AG09309 (cell line): ENCODE results near the gene MED13.

Source experiments
- DNase-seq: peaks from one replicate; pipeline ENCODE4 v3.0.0-alpha.2; 2010; ENCODE audit warnings: low read depth
- H3K4me3 ChIP-seq: 2 replicates; pipeline ENCODE4 v1.5.1; 2011; ENCODE audit warnings: mild to moderate bottlenecking, low read depth, low read length, moderate library complexity; ENCODE audit not compliant: control insufficient read depth
- TF ChIP-seq, protein P1 (sequence below): IDR thresholded peaks from 2 replicates; pipeline ENCODE4 v1.5.1; 2011; ENCODE audit warnings: mild to moderate bottlenecking, low read depth, low read length, inconsistent platforms; ENCODE audit not compliant: insufficient read depth, control insufficient read depth; ENCODE audit errors: missing control alignments

Gene MED13

DNA sequence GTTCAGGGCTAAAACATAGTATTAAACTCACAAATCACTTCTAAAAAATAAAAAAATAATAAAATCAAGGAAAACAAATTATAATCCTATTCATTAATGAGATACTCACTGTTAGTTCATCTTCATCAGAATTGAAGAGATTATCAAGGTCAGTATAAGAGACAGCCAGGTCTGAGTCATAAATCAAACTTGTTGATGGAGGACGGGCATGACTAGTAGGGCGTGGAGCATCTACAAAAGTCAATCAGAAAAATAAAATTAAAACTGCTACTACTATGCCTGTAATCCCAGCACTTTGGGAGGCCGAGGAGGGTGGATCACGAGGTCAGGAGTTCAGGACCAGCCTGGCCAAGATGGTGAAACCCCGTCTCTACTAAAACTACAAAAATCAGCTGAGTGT lies 78.2 kb downstream of the MED13 start:
- TF ChIP-seq, protein P1, sequence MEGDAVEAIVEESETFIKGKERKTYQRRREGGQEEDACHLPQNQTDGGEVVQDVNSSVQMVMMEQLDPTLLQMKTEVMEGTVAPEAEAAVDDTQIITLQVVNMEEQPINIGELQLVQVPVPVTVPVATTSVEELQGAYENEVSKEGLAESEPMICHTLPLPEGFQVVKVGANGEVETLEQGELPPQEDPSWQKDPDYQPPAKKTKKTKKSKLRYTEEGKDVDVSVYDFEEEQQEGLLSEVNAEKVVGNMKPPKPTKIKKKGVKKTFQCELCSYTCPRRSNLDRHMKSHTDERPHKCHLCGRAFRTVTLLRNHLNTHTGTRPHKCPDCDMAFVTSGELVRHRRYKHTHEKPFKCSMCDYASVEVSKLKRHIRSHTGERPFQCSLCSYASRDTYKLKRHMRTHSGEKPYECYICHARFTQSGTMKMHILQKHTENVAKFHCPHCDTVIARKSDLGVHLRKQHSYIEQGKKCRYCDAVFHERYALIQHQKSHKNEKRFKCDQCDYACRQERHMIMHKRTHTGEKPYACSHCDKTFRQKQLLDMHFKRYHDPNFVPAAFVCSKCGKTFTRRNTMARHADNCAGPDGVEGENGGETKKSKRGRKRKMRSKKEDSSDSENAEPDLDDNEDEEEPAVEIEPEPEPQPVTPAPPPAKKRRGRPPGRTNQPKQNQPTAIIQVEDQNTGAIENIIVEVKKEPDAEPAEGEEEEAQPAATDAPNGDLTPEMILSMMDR: no peak
- no peak overlapping the region for H3K4me3 ChIP-seq

DNA sequence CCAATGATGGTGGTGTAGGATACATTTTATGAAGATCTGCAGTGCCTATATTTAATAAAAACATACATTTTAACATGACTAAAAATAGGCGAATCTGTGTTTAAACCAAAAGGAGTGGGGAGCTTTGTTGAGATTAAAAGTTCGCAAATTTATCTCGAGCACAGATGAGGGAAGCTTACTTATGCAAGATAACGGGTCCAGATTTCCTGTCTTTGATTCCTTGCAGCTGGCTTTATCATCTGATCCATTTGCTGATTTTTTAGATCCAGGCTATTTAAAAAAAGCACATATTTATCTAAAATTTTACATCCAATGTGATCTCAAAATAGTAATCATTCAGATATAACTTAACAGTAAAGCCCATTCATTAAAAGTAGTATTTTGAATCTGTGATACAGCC lies 80.3 kb downstream of the MED13 start:
- no peak for DNase-seq
- no peak overlapping the region for H3K4me3 ChIP-seq
- TF ChIP-seq, protein P1: no peak

More for the DNA sequence above, 78.2 kb downstream of the MED13 start:
- DNase-seq: no peak

GRCh38 chr17:61981323-61981722 lies 83.8 kb downstream of the MED13 start:
- DNase-seq: no peak
- TF ChIP-seq, protein P1: no peak
- H3K4me3 ChIP-seq: no peak overlapping the region

DNA sequence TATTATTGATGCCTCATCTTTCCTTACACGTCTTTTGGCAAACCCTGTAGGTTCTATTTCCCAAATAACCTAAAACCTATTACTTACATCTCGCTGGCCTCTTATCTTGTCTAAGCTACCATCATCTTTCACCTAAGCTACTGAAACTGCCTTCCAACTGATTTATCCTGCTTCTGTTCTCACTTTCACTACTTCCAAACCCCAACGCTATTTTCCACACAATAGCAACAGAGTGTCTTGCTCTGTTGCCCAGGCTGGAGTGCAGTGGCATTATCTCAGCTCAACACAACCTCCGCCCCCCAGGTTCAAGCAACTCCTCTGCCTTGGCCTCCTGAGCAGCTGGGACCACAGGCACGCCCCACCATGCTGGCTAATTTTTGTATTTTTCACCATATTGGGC lies 84.5 kb downstream of the MED13 start:
- H3K4me3 ChIP-seq: no peak overlapping the region
- DNase-seq: no peak
- TF ChIP-seq, protein P1: no peak

GRCh38 chr17:61974115-61974514 lies 91.0 kb downstream of the MED13 start:
- DNase-seq: no peak
- TF ChIP-seq, protein P1: no peak
- H3K4me3 ChIP-seq: no peak overlapping the region

DNA sequence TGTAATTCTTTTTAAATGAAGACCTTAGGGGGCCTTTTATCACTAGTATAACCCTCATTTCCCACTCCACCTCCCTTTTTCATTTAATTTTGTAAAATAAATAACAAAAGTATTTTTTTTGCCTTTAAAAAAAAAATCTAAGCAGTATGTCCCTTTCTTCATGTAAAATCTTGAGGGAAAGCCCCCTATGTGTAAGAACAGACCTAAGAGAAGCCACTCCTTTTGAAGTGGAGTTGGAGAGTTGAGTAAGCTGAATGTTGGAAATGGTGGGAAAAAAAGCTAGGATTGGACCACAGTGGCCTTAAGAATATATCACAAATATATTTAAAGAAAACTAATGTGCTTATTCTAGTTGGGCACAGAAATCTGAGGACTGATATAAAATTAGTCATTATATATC lies 92.8 kb downstream of the MED13 start:
- H3K4me3 ChIP-seq: no peak overlapping the region
- TF ChIP-seq, protein P1: no peak
- no peak for DNase-seq

DNA sequence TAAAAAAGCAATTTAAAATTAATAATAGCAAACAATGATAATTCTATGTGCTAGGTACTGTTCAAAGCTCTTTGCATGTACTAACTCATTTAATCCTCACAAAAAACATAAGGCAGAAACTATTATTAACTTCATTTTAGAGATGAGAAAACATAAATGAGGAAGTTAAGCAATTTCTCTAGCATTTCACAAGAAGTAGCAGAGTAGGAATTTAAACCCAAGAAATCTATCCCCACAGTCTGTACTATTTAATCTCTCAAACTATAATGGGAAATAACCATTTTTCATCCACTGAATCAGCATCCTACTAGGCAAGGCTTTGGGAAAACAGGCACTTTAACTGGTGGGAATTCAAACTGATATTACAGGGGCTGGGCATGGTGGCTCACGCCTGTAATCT lies 95.0 kb downstream of the MED13 start:
- no peak for DNase-seq
- TF ChIP-seq, protein P1: no peak

More for the DNA sequence above, 95.0 kb downstream of the MED13 start:
- no peak overlapping the region for H3K4me3 ChIP-seq
